Endometrial microvascular endothelial cells (primary cell): ENCODE data around the gene OMA1. TPM values are rescaled to one million over a fixed set of nuclear protein-coding genes. Genes with fewer than 3 reads are reported as not detected.

ENCODE experiments used
- in situ Hi-C: cut with HindIII; loops from 2 replicates; pipeline ENCODE4 v1.10.0; 2017; ENCODE audit warnings: low sequenced_read_pairs, low pct_unique_long_range_greater_than_20kb; ENCODE audit errors: inconsistent ontology term
- total RNA-seq: library from RNA; depleted of rRNA; stranded (reverse); fragments of >200 nt; gene quantifications from one replicate; pipeline ENCODE4 v1.2.3, GENCODE V29; 2015; ENCODE audit errors: inconsistent ontology term

Gene OMA1
- total RNA-seq, 1 donor from 2014 or later = 15.0 TPM

GRCh38 chr1:58440696-58441095 is 105.8 kb downstream of the OMA1 start:
- in situ Hi-C loops = no loop called here

- in situ Hi-C loops = no loop called here
Observed at GRCh38 chr1:58439946-58440345, 106.6 kb downstream of the OMA1 start.

GRCh38 chr1:58438468-58438867 is 108.1 kb downstream of the OMA1 start:
- in situ Hi-C loops = no loop called here

- in situ Hi-C loops = no loop called here
Observed at GRCh38 chr1:58437623-58438022, 108.9 kb downstream of the OMA1 start.

- in situ Hi-C loops = no loop called here
Observed at GRCh38 chr1:58436615-58437297, 109.8 kb downstream of the OMA1 start.

- in situ Hi-C loops = no loop called here
Observed at GRCh38 chr1:58435376-58435775, 111.2 kb downstream of the OMA1 start.

- in situ Hi-C loops = no loop called here
Observed at GRCh38 chr1:58434607-58435006, 111.9 kb downstream of the OMA1 start.

GRCh38 chr1:58434181-58434580 is 112.3 kb downstream of the OMA1 start:
- in situ Hi-C loops = no loop called here

- in situ Hi-C loops = no loop called here
Observed at GRCh38 chr1:58432851-58433668, 113.5 kb downstream of the OMA1 start.

- in situ Hi-C loops = no loop called here
Observed at GRCh38 chr1:58431901-58432620, 114.5 kb downstream of the OMA1 start.

Other genes with a start within 250 kb of the OMA1 start
- gene TACSTD2, start 30.5 kb upstream of the OMA1 start, total RNA-seq = 4.2 TPM
- 7.6 TPM for gene MYSM1, start 153.3 kb upstream of the OMA1 start, total RNA-seq
- gene JUN, start 237.3 kb upstream of the OMA1 start, total RNA-seq = 117 TPM